Mucosa of rectum (tissue), 2 donors: Measurements from ENCODE around the gene IGFBP3.

Source experiments
- H3K27ac ChIP-seq, 2 donors: one replicate each; pipeline ENCODE4 v1.7.0; 2013; ENCODE audit warnings: inconsistent platforms in 2 of 2, low read depth in 2 of 2, low read length in 2 of 2
- H3K27me3 ChIP-seq, 2 donors: one replicate each; pipeline ENCODE4 v1.7.0; 2013; ENCODE audit warnings: low read length in 2 of 2; ENCODE audit not compliant: control insufficient read depth in 2 of 2, insufficient read depth in 2 of 2
- H3K36me3 ChIP-seq, 2 donors: one replicate each; pipeline ENCODE4 v1.7.0; 2013; ENCODE audit warnings: low read length in 2 of 2; ENCODE audit not compliant: control insufficient read depth in 2 of 2, insufficient read depth in 2 of 2
- H3K4me1 ChIP-seq, 2 donors: one replicate each; pipeline ENCODE4 v1.7.0; 2013; ENCODE audit warnings: low read length in 2 of 2, mild to moderate bottlenecking in 1 of 2; ENCODE audit not compliant: control insufficient read depth in 2 of 2, insufficient read depth in 2 of 2
- H3K4me3 ChIP-seq, 2 donors: one replicate each; pipeline ENCODE4 v1.7.0; 2013; ENCODE audit warnings: low read length in 2 of 2
- H3K9ac ChIP-seq, 2 donors: one replicate each; pipeline ENCODE4 v1.7.0; 2013; ENCODE audit warnings: low read length in 2 of 2, low read depth in 1 of 2, mild to moderate bottlenecking in 1 of 2
- H3K9me3 ChIP-seq, 2 donors: one replicate each; pipeline ENCODE4 v1.7.0; 2013; ENCODE audit warnings: low read length in 2 of 2; ENCODE audit not compliant: control insufficient read depth in 2 of 2
- donor health status: healthy.
- donor health status: Normal muscosa, but diverticular disease.

IGFBP3 gene

DNA sequence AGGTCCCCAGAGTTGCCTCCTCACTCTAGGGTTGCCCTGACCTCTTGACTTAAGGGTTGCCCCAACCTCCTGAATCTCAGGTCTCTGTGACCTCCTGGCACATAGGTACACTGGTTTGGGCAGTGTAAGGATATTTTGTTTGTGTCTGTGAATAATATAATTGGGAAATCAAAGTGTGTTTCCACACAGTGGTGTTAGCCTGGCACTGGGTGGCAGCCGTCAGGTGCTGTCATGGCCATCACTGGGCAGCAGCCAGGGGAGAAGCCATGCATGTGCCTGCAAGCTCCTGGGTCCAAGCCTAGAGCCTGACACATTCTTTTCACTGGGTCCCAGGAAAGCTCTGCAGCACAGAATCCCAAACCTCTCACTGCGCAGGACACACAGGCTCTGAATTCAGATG lies 44.6 kb downstream of the IGFBP3 start:
- Histone ChIP-seq H3K9ac (no peak overlapping the region), H3K27me3 (no peaks in the 10 kb centered on the region), H3K4me3 (no peak overlapping the region), H3K4me1 (no peaks in the 10 kb centered on the region), H3K9me3 (no peaks in the 10 kb centered on the region), H3K36me3 (no peaks in the 10 kb centered on the region), H3K27ac (no peak overlapping the region)

DNA sequence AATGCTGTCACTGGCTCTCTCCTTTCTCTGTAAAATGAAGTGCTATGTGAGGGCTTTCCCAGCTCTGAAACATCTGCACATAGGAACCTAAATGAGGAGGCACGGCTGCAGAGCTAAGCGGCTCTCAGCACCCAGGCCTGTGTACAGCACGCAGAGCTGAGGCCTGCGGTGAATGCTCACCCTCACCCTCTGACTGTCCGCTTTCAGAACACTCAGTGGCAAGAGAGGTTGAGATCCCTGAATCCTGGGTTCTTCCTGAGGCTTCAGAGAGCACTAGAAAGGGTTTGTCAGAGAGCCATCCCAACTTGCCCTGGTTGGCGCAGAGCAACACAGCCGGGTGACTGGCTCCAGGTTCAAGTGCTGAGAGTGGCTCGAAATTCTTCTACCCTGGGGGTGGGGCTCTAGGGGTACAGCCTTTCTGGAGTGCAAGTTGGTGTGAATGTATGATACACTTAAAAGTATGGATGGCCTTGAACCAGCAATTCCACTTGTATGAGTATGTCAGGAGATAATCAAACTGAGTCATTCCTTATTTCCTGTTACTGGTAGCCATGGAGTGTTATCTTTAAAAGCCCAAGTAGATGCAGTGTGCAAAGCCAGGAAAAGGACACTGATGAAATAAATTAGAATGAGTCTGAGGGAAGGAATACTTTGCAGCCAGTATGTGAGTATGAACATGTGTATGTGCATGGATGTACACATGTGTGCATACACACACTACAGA lies 46.5 kb downstream of the IGFBP3 start:
- Histone ChIP-seq H3K9ac (no peak overlapping the region), H3K36me3 (no peaks in the 10 kb centered on the region), H3K9me3 (no peaks in the 10 kb centered on the region), H3K27me3 (no peaks in the 10 kb centered on the region), H3K4me3 (no peak overlapping the region), H3K4me1 (no peaks in the 10 kb centered on the region), H3K27ac (no peak overlapping the region)

DNA sequence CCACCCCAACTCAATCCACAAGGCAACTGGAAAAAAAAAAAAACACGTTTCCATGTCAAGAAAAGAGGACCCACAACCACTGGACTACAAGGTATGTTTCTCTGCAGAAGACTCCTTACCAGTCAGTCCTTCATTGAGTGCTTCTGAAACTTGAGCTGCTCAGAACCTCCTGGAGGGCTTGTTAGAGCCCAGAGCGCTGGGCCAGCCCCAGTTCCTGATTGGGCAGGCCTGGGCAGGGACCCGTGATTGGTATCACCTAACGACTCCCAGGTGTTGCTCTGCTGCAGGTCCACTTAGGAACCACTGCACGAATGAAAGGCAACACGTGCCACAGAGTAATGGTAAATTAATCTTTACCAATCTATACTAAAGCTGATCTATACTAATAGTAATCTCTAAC lies 47.7 kb downstream of the IGFBP3 start:
- Histone ChIP-seq H3K4me3 (no peak overlapping the region), H3K27me3 (no peaks in the 10 kb centered on the region), H3K27ac (no peak overlapping the region), H3K9ac (no peak overlapping the region), H3K9me3 (no peaks in the 10 kb centered on the region), H3K36me3 (no peaks in the 10 kb centered on the region), H3K4me1 (no peaks in the 10 kb centered on the region)

DNA sequence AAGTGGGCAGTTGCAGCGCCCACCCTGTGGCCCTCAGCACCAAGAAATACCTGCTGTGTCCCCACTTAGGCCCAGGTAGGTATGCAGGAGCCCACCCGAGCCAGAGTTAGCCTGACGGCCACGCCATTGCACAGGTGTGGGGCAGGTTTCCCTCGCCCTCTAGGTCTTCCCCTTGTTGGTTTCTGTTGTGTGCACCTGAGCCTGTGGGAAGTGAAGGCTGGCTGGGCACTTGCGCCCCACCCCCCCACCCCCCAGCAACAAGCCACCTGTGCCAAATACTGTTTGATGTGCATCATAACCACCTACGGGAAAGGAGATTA lies 48.1 kb downstream of the IGFBP3 start, which contains the start of gene CCDC201:
TSS of gene CCDC201 (minus strand) at position 48 of the 320 bp plus-strand sequence. CDS start 75 bp downstream, outside the sequence.
- Histone ChIP-seq H3K36me3 (no peaks in the 10 kb centered on the region), H3K4me1 (no peaks in the 10 kb centered on the region), H3K27me3 (no peaks in the 10 kb centered on the region), H3K27ac (no peak within 1 kb of the TSS), H3K9me3 (no peaks in the 10 kb centered on the region), H3K9ac (no peak within 1 kb of the TSS), H3K4me3 (no peak within 1 kb of the TSS)

DNA sequence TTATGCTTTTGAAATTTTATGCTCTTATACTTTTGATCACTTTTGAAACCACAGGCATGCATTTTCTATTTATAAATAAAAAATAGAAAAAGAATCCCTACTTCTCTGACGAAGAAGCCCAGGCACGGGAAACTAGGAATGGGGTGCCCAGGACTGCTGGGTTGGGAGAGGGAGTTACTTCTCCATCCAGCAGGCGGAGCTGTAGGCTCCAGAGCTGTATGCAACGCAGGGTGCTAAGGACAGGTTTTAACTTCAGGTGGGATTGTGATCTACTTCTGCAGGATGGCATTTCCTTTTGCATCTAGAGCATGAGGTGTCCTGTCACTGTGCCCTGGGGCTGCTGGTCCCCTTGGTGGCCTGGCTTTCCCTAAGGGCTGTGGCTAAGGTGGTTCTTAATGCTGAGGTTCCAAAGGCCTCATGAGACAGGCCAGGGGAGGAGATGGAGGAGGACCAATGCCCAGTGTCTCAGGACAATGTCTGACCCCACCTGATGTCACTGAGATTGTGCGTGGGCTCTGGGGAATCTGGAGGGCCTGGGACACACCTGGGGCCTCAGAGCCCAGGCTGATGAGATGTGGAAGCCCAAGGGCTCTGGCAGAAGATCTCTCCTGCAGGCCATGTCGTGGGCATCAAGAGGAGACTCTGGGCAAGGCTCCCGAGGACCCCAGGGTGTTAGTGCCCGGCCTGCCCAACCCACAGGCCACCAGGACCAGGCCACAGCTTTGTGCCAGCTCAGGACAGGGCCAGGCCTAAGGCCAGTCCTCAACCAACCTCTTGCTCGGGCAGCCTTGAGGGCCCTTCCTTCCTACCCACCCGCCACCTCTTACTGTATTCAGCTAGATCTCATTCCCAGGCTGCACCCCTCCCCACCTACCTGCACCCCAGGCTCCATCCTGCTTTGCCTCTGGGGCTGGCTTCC lies 48.7 kb downstream of the IGFBP3 start:
- no peaks in the 10 kb centered on the region for H3K4me1 ChIP-seq
- no peak overlapping the region for H3K4me3 ChIP-seq
- no peak overlapping the region for H3K27ac ChIP-seq
- no peaks in the 10 kb centered on the region for H3K27me3 ChIP-seq
- no peaks in the 10 kb centered on the region for H3K36me3 ChIP-seq
- H3K9me3 ChIP-seq, result no peaks in the 10 kb centered on the region
- no peak overlapping the region for H3K9ac ChIP-seq

DNA sequence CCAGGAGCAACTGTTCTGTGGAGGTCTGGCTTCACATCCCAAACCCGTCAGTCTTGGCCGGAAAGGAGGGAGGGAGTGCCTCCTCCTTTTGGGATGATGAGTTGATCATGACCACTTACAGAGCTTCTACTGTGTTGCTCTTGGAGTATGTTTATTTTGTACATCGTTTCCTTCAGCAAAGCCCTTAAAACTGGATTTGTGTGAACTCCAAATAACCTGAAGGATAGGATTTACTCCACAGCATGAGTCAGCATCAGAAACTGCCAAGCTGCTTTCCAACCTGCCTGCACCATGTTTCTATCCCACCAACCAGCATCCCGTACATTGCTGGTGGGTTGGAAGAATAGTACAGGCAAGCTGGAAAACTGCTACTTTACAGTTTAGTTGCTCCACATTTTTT lies 51.6 kb downstream of the IGFBP3 start:
- no peaks in the 10 kb centered on the region for H3K4me1 ChIP-seq
- no peak overlapping the region for H3K27ac ChIP-seq
- no peak overlapping the region for H3K9ac ChIP-seq
- no peak overlapping the region for H3K4me3 ChIP-seq
- no peaks in the 10 kb centered on the region for H3K9me3 ChIP-seq
- peaks cover 0 to 3% of the 10 kb centered on the region in 2 donors for H3K27me3 ChIP-seq
- H3K36me3 ChIP-seq, result no peaks in the 10 kb centered on the region

DNA sequence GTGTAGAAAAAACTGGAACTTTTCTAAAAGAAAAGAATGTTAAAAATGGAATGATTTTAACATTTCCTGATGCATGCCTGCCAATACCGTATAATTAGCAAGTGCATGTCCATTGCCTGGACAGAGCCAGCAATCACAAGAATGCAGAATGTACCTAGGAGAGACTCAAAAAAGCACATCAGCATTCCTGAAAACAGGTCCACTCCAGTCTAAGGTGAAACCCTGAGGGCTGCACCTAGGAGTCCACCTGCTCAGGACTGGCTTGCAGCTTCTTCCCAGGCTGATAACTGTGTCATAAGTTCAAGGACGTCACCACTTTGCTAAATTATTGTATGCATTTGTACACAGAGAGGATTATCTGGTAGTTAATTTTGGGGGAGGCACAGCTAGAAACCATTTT lies 53.6 kb downstream of the IGFBP3 start:
- Histone ChIP-seq H3K36me3 (no peaks in the 10 kb centered on the region), H3K27me3 (peaks cover 0 to 3% of the 10 kb centered on the region in 2 donors), H3K27ac (no peak overlapping the region), H3K4me3 (no peak overlapping the region), H3K9ac (no peak overlapping the region), H3K4me1 (no peaks in the 10 kb centered on the region), H3K9me3 (no peaks in the 10 kb centered on the region)

DNA sequence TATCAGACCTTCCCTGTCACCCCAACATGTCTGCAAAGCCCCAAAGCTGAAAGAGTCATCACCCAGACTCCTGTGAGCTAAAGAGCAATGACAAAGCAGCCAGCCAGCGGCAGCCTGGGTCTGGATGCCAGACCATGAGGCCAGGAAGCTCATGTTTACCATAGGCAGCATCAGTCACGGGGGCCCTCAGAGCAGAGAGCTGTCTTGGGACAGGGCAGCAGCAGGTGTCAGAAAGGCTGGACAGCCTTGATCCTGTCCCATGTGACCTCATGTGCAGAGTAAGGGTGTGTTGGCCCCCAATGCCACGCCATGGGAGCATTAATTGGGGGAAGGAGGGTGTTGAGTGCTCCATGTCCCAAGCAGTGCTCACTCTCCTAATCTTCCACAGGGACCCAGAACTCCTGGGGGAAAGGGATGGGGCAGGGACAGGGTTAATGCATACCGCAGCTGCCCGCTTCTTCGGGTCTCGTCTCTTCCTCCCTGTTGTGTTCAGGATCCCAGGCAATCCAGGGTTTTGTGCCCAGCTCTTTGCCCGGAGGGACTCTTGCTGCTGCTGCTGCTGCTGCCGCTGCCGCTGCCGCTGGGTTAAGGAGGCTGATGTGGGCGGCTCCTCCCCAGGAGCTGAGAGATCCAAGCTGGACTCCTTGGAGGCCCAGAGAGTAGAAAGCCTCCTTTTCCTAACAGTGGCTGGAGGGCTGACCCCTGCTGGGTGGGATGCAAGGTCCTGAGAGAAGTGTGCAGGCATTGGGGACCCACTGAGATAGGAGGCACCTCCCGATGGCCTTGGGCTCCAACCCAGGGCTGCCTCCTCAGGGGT lies 55.3 kb downstream of the IGFBP3 start:
- Histone ChIP-seq H3K4me3 (no peak overlapping the region), H3K4me1 (no peaks in the 10 kb centered on the region), H3K27me3 (peaks cover 0 to 3% of the 10 kb centered on the region in 2 donors), H3K9ac (no peak overlapping the region), H3K27ac (no peak overlapping the region), H3K9me3 (no peaks in the 10 kb centered on the region), H3K36me3 (no peaks in the 10 kb centered on the region)

DNA sequence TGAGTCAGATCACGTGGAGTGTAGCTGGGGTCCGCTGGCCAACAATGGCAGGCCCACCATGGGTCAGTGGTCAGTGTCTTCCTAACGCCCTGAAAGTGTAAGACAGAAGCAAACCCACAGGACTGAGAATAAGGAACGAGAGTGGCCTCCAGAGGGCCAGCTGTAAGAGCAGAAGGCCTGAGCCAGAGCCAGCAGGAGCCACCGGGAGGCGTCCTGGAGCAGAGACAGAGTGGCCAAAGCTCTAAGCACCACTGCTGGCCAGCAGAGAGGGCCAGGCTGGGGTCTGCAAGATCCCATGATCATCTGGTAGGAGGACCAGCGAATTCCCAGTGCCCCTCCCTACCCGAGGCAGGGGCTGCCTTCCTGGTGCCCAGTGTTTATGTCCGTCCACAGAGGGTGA lies 57.4 kb downstream of the IGFBP3 start:
- Histone ChIP-seq H3K9me3 (no peaks in the 10 kb centered on the region), H3K4me3 (no peak overlapping the region), H3K4me1 (no peaks in the 10 kb centered on the region), H3K36me3 (no peaks in the 10 kb centered on the region), H3K27ac (no peak overlapping the region), H3K9ac (no peak overlapping the region), H3K27me3 (peaks cover 0 to 5% of the 10 kb centered on the region in 2 donors)
